Measurements from ENCODE around the gene RYR3.
A peak's percentile ranks its signal among the peaks of the same experiment; 100 is the strongest.

The RYR3 gene

DNA sequence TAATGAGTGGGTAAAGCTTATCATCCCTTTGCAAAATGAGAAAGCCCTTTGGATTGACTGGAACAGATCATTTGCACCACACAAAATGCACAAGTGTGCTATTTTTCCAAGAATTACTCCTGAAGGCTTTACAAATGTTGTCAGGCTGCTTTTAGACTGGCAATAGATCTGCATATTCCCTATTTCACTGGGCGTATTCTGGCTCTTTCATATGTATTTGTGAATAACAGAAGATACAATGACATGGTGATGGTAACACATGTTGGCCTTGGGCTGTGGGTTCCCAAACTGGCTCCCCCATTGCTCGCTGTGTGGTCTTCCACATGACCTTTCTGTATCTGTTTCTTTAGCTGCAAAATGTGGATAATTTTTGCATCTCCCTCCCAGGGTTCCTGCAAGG lies 354.2 kb downstream of the RYR3 start:
- H3K4me3 ChIP-seq (ENCODE audit: low read length) = no peak overlapping the region
- no peak for DNase-seq (ENCODE audit: low read depth)
- TF ChIP-seq, protein P1, sequence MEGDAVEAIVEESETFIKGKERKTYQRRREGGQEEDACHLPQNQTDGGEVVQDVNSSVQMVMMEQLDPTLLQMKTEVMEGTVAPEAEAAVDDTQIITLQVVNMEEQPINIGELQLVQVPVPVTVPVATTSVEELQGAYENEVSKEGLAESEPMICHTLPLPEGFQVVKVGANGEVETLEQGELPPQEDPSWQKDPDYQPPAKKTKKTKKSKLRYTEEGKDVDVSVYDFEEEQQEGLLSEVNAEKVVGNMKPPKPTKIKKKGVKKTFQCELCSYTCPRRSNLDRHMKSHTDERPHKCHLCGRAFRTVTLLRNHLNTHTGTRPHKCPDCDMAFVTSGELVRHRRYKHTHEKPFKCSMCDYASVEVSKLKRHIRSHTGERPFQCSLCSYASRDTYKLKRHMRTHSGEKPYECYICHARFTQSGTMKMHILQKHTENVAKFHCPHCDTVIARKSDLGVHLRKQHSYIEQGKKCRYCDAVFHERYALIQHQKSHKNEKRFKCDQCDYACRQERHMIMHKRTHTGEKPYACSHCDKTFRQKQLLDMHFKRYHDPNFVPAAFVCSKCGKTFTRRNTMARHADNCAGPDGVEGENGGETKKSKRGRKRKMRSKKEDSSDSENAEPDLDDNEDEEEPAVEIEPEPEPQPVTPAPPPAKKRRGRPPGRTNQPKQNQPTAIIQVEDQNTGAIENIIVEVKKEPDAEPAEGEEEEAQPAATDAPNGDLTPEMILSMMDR (IDR thresholded peaks at IDR 0.05; ENCODE audit: insufficient read depth, low read depth, low read length, missing control alignments) = no peak

DNA sequence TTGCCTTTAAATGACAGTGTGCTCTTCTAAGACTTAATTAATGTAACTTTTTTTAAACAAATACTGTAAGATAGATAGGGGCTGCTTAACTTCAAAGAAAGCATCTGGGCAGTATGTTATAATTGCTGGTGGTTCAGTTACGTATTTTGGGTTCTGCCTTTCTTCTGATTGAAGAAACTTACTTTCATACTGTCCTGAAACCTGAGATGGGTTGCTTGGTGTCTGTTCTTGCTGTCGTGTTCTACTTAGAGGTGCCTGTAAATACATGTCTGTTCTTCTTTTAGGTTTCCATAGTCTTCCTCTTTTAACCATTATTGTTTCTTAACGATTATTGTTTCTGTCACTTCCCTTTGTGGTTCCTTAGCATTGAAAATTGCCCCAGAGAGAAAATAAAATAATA lies 359.8 kb downstream of the RYR3 start:
- TF ChIP-seq, protein P1 (IDR thresholded peaks at IDR 0.05; ENCODE audit: insufficient read depth, low read depth, low read length, missing control alignments) = no peak
- no peak overlapping the region for H3K4me3 ChIP-seq (ENCODE audit: low read length)
- DNase-seq (ENCODE audit: low read depth) = no peak

GRCh38 chr15:33671456-33671855 lies 360.7 kb downstream of the RYR3 start:
- no peak for DNase-seq (ENCODE audit: low read depth)
- TF ChIP-seq, protein P1 (IDR thresholded peaks at IDR 0.05; ENCODE audit: insufficient read depth, low read depth, low read length, missing control alignments) = no peak
- H3K4me3 ChIP-seq (ENCODE audit: low read length) = no peak overlapping the region

DNA sequence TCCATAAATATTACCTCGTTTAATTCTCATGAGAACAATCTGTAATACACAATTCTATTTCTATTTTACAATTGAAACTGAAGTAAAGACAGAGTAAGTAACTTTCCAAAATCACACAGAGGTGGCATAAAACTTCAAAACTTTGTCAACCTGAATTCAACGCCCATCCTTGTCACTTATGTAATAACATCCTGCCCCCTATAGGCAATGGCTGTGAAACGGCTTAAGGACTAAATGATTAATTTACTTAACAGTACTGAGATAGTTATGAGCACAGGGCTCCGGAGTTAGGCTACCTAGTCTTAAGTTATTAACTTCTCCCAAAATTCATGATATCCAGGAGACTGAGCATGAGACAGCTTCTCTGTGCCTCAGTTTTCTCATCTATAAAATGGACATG lies 364.5 kb downstream of the RYR3 start:
- TF ChIP-seq, protein P1 (IDR thresholded peaks at IDR 0.05; ENCODE audit: insufficient read depth, low read depth, low read length, missing control alignments) = peak; percentile 58
- DNase-seq (ENCODE audit: low read depth) = peak; percentile 65
- H3K4me3 ChIP-seq (ENCODE audit: low read length) = no peak overlapping the region

DNA sequence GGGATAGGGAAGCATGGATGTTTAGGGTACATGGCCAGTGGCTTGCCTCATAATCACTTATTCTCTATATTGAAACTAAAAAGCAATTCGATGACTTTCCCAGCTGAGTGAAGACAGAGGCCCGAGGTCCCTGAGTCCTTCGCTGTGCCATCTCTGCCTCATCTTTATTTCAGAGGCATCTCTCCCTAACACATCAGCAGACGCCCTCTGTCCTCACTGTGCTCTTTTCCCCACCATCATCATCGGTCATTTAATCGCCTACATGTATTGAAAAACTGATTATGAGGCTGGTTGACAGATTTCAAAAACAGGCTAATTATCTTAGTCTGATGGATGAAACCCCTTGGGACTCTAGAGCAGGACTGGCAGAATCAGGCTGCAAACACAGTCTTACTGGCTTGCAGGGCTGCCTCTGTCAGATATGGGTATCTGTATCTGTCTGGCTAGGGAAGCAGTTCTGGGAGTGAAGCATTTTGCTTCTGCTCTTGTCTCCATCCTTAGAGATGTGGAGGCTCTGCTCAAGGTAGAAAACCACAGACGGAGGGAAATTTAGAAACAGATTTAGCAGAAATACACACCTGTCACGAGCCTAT lies 366.6 kb downstream of the RYR3 start:
- TF ChIP-seq, protein P1 (IDR thresholded peaks at IDR 0.05; ENCODE audit: insufficient read depth, low read depth, low read length, missing control alignments) = no peak
- no peak overlapping the region for H3K4me3 ChIP-seq (ENCODE audit: low read length)
- no peak for DNase-seq (ENCODE audit: low read depth)

DNA sequence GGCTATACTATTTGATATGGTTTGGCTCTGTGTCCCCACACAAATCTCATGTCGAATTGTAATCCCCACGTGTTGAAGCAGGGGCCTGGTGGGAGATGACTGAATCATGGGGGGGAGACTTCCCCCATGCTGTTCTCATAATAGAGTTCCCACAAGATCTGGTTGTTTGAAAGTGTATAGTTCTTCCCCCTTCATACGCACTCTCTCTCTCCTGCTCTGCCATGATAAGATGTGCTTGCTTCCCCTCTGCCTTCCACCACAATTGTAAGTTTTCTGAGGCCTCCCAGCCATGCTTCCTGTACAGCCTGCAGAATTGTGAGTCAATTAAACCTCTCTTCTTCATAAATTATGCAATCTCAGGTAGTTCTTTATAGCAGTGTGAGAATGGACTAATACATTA lies 367.4 kb downstream of the RYR3 start:
- TF ChIP-seq, protein P1 (IDR thresholded peaks at IDR 0.05; ENCODE audit: insufficient read depth, low read depth, low read length, missing control alignments) = no peak
- no peak overlapping the region for H3K4me3 ChIP-seq (ENCODE audit: low read length)
- DNase-seq (ENCODE audit: low read depth) = no peak

DNA sequence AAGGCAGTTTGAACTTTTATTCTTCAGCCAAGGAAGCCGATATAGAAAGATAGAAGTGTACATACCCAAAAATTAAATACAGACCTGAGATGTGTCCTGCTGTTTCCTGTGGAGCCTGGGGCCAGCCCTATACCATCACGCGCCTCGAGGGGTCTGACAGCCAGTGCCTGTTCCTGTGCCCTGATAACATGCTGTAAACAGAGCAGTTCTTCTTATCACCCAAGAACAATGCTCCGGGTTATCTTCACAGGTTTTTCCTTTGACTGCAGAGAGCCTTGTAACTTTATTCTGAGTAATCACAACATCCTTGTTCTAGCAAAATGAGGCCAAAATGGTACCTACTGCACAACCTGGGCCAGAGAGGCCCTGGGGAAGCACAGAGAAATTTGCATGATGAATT lies 367.8 kb downstream of the RYR3 start:
- H3K4me3 ChIP-seq (ENCODE audit: low read length) = no peak overlapping the region
- no peak for DNase-seq (ENCODE audit: low read depth)
- TF ChIP-seq, protein P1 (IDR thresholded peaks at IDR 0.05; ENCODE audit: insufficient read depth, low read depth, low read length, missing control alignments) = no peak

Measured in epithelial cell of esophagus (primary cell).